Brain microvascular endothelial cell (primary cell): ENCODE results near the gene TBC1D16.

Experiments used
- DNase-seq: peaks from one replicate; pipeline ENCODE4 v3.0.0-alpha.2; 2020
- H3K27ac ChIP-seq: fragments of 250-450 bp; sonication (Bioruptor Pico); 2 replicates; pipeline ENCODE4 v1.5.1; 2020; ENCODE audit warnings: mild to moderate bottlenecking, moderate library complexity
- H3K27me3 ChIP-seq: fragments of 250-450 bp; sonication (Bioruptor Pico); replicated peaks from 2 replicates; pipeline ENCODE4 v1.5.1; 2020; ENCODE audit warnings: mild to moderate bottlenecking
- H3K36me3 ChIP-seq: fragments of 250-450 bp; sonication (Bioruptor Pico); replicated peaks from 2 replicates; pipeline ENCODE4 v1.5.1; 2020; ENCODE audit warnings: mild to moderate bottlenecking
- H3K4me3 ChIP-seq: 2 replicates; pipeline ENCODE4 v1.5.1; 2011; ENCODE audit warnings: low read depth, mild to moderate bottlenecking, control low read depth, low read length, moderate library complexity
- CTCF ChIP-seq: IDR thresholded peaks from 2 replicates; pipeline ENCODE4 v1.5.1; 2011; ENCODE audit warnings: low read depth, mild to moderate bottlenecking, moderate library complexity, low read length, control low read depth, inconsistent platforms; ENCODE audit errors: missing control alignments
- in situ Hi-C: cut with HindIII; loops from 2 replicates; pipeline ENCODE4 v1.10.0; 2017; ENCODE audit warnings: low sequenced_read_pairs, low pct_ligation_motif_present

The TBC1D16 gene

DNA sequence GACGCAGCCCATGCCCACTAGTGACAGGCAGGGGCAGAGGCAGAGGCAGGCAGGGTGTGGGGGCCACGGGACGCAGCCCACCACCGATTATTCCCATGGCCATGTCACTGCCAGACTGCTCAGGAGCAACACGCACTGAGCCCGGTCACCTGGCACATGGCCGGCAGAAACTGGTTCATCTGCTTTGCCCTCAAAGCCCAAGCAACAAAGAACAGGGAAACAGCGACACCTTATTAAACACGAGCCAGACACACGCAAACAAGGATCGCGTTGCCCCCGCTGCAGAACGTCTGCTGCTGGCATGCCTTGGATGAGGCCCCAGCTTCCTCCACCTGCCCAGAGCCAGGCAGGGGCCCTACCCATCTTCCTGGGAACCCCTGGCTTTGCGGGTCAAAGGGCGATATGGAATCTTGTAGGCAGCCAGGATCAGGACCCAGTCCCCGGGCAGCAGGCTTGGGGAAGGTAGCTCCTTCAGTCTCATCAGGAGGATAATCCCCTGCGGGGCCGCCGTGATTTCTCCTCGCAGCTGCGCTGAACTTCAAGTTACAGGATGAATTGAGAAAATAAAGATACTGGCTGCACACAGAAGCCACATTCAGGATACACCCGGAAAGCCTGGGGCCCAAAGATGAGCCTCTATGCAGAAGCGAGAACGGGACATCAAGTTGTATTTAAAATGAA is 4.8 kb downstream of the TBC1D16 start:
- in situ Hi-C loops, result no loop called here
- no peak for TF ChIP-seq CTCF
- peaks cover 2% of the 10 kb centered on the region for H3K36me3 ChIP-seq
- DNase-seq, result no peak
- no peaks in the 10 kb centered on the region for H3K27me3 ChIP-seq
- H3K27ac ChIP-seq, result no peak overlapping the region
- no peak overlapping the region for H3K4me3 ChIP-seq

- Histone ChIP-seq H3K36me3 (peaks cover 2% of the 10 kb centered on the region), H3K27ac (no peak overlapping the region), H3K4me3 (no peak overlapping the region), H3K27me3 (no peaks in the 10 kb centered on the region)
- DNase-seq, result peak; percentile 47
- TF ChIP-seq CTCF, result peak; percentile 13
- in situ Hi-C loops, result no loop called here
Measured at GRCh38 chr17:80029258-80029974, 6.3 kb downstream of the TBC1D16 start.

GRCh38 chr17:80028030-80028429 is 7.6 kb downstream of the TBC1D16 start:
- Histone ChIP-seq H3K36me3 (peaks cover 2% of the 10 kb centered on the region), H3K27me3 (no peaks in the 10 kb centered on the region), H3K27ac (no peak overlapping the region), H3K4me3 (no peak overlapping the region)
- no peak for TF ChIP-seq CTCF
- in situ Hi-C loops, result no loop called here
- DNase-seq, result no peak

- no peak for DNase-seq
- in situ Hi-C loops, result no loop called here
Measured at GRCh38 chr17:80027043-80027435, 8.6 kb downstream of the TBC1D16 start.

DNA sequence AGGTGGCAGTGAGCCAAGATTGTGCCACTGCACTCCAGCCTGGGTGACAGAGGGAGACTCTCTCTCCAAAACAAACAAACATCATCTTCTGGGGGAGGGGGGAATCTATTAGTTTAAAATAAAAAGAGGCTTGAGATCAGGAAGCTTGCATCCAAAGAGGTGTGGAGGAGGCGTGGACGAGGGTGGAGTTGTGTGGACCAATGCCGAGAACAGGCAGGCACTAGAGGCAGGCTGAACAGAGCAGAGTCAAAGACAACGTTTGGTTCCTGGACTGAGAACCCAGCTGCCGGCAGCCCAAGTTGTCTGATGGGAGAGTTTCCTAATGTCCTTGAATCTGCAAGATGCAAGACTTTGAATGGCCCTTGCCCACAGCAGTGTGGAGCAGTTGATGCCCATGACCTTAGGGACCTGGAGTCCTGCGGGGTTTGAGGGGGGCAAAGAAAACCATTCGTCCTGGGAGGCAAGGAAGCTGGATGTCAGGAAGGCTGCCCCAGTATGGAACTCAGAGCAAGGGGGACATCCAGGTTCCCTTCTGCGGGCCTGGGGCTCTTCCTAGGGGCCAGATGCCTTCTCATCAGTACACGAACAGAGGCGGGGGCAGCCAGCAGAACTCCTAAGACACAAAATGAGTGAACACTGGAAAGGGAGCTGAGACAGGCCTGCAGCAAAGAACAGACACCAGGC is 9.2 kb downstream of the TBC1D16 start:
- in situ Hi-C loops, result no loop called here
- Histone ChIP-seq H3K4me3 (no peak overlapping the region), H3K36me3 (peaks cover 2% of the 10 kb centered on the region)

More at GRCh38 chr17:80027043-80027435, 8.6 kb downstream of the TBC1D16 start:
- no peak overlapping the region for H3K27ac ChIP-seq
- no peak overlapping the region for H3K4me3 ChIP-seq
- TF ChIP-seq CTCF, result no peak
- no peaks in the 10 kb centered on the region for H3K27me3 ChIP-seq
- peaks cover 2% of the 10 kb centered on the region for H3K36me3 ChIP-seq

More for the DNA sequence above, 9.2 kb downstream of the TBC1D16 start:
- no peak for TF ChIP-seq CTCF
- no peaks in the 10 kb centered on the region for H3K27me3 ChIP-seq
- no peak for DNase-seq
- H3K27ac ChIP-seq, result no peak overlapping the region
